Measurements from ENCODE around the gene GGN. TPM values are rescaled to one million over a fixed set of nuclear protein-coding genes. Genes with fewer than 3 reads are reported as not detected.

GGN gene
- polyA plus RNA-seq, 1 donor (not counting 4 experiments of a cell fraction or from before 2014, with no cell fraction given), result not detected

DNA sequence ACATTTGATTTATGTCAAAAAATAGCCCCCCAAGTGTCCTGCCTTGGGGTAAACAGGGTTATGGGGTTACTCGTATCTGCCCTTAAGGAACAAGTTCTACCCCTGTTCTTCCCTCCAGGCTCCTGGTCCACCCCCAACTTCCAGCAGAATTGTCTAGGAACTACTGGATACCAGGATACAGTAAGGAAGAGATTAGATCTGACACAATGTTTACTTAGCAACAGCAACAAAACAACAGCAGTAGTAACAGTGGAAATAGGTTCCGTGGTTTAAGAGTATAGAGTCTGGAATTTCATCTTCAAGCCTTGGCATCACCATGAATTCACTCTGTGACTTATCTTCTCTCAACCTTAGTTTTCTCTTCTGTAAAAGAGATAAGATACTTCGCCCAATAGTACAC is 13.3 kb upstream of the GGN start:
- no peaks in the 10 kb centered on the region for H3K9me1 ChIP-seq (ENCODE audit: control insufficient read depth, extremely low read depth, insufficient read depth, low read length)
- H3K9ac ChIP-seq (ENCODE audit: control insufficient read depth, extremely low read depth, insufficient read depth, low read length), result no peak overlapping the region
- H3K4me1 ChIP-seq (ENCODE audit: control insufficient read depth, extremely low read depth, insufficient read depth, low read length), result peaks cover 4% of the 10 kb centered on the region
- H3K4me2 ChIP-seq (ENCODE audit: control insufficient read depth, extremely low read depth, insufficient read depth, low read depth, low read length), result no peak overlapping the region
- no peak overlapping the region for H2AFZ ChIP-seq (ENCODE audit: control insufficient read depth, low read length)
- dilution Hi-C loops (cut with MboI; ENCODE audit: extremely low pct_ligation_motif_present, low sequenced_read_pairs), result no loop called here
- H3K27me3 ChIP-seq (ENCODE audit: control insufficient read depth, extremely low read depth, insufficient read depth, low read length), result no peaks in the 10 kb centered on the region
- no peak overlapping the region for H3K4me3 ChIP-seq (ENCODE audit: control insufficient read depth in 2 of 3, extremely low read depth in 1 of 3, insufficient read depth in 2 of 3, low read depth in 1 of 3, low read length in 3 of 3)
- no peak overlapping the region for H3K27ac ChIP-seq (ENCODE audit: control insufficient read depth, insufficient read depth, low read length)
- no peaks in the 10 kb centered on the region for H3K79me2 ChIP-seq (ENCODE audit: control insufficient read depth, insufficient read depth, low read length)
- H4K20me1 ChIP-seq (ENCODE audit: control insufficient read depth, extremely low read depth, insufficient read depth, low read length), result no peaks in the 10 kb centered on the region
- no peaks in the 10 kb centered on the region for H3K36me3 ChIP-seq (ENCODE audit: control insufficient read depth in 2 of 2, extremely low read depth in 1 of 2, insufficient read depth in 2 of 2, low read length in 2 of 2)
- FAIRE-seq, result no peak
- DNase-seq (ENCODE audit: low read depth, low spot score), result no peak
- no peaks in the 10 kb centered on the region for H3K9me3 ChIP-seq (ENCODE audit: control insufficient read depth, low read depth, low read length)
- TF ChIP-seq, protein P1, sequence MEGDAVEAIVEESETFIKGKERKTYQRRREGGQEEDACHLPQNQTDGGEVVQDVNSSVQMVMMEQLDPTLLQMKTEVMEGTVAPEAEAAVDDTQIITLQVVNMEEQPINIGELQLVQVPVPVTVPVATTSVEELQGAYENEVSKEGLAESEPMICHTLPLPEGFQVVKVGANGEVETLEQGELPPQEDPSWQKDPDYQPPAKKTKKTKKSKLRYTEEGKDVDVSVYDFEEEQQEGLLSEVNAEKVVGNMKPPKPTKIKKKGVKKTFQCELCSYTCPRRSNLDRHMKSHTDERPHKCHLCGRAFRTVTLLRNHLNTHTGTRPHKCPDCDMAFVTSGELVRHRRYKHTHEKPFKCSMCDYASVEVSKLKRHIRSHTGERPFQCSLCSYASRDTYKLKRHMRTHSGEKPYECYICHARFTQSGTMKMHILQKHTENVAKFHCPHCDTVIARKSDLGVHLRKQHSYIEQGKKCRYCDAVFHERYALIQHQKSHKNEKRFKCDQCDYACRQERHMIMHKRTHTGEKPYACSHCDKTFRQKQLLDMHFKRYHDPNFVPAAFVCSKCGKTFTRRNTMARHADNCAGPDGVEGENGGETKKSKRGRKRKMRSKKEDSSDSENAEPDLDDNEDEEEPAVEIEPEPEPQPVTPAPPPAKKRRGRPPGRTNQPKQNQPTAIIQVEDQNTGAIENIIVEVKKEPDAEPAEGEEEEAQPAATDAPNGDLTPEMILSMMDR (optimal IDR thresholded peaks at IDR 0.05 in 1 of 3, IDR thresholded peaks at IDR 0.05 in 1 of 3, conservative IDR thresholded peaks at IDR 0.05 in 1 of 3; ENCODE audit: extremely low read depth in 1 of 3, insufficient read depth in 2 of 3, low read length in 3 of 3), result no peak
- no peak for TF ChIP-seq EZH2 (IDR thresholded peaks at IDR 0.05; ENCODE audit: low read length)

DNA sequence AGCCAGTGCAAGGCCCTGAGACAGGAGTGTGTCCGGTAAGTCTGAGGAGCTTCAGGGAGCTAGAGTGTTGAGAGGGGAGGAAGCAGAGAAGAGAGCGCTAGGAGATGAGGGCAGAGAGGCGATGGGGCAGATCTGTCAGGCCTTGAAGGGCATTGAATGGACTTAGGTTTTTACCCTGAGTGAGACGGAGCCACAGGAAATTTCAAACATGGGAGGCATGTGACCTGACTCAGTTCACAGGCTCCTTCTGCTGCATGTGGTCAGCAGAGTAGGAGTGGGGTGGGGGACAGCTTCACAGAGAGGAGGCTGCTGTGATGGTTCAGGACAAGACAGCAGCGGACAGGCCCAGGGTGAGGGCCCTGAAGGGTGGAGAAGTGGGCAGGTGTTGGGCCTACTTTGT is 12.5 kb upstream of the GGN start:
- Histone ChIP-seq H3K4me1 (ENCODE audit: control insufficient read depth, extremely low read depth, insufficient read depth, low read length) (peaks cover 4% of the 10 kb centered on the region), H3K4me3 (ENCODE audit: control insufficient read depth in 2 of 3, extremely low read depth in 1 of 3, insufficient read depth in 2 of 3, low read depth in 1 of 3, low read length in 3 of 3) (no peak overlapping the region), H3K9ac (ENCODE audit: control insufficient read depth, extremely low read depth, insufficient read depth, low read length) (no peak overlapping the region), H3K27ac (ENCODE audit: control insufficient read depth, insufficient read depth, low read length) (no peak overlapping the region), H3K27me3 (ENCODE audit: control insufficient read depth, extremely low read depth, insufficient read depth, low read length) (no peaks in the 10 kb centered on the region), H3K4me2 (ENCODE audit: control insufficient read depth, extremely low read depth, insufficient read depth, low read depth, low read length) (no peak overlapping the region), H3K9me3 (ENCODE audit: control insufficient read depth, low read depth, low read length) (no peaks in the 10 kb centered on the region), H3K79me2 (ENCODE audit: control insufficient read depth, insufficient read depth, low read length) (no peaks in the 10 kb centered on the region), H2AFZ (ENCODE audit: control insufficient read depth, low read length) (no peak overlapping the region), H3K9me1 (ENCODE audit: control insufficient read depth, extremely low read depth, insufficient read depth, low read length) (no peaks in the 10 kb centered on the region), H3K36me3 (ENCODE audit: control insufficient read depth in 2 of 2, extremely low read depth in 1 of 2, insufficient read depth in 2 of 2, low read length in 2 of 2) (peaks cover 0 to 2% of the 10 kb centered on the region in 2 experiments), H4K20me1 (ENCODE audit: control insufficient read depth, extremely low read depth, insufficient read depth, low read length) (no peaks in the 10 kb centered on the region)
- DNase-seq (ENCODE audit: low read depth, low spot score) (no peak), FAIRE-seq (no peak)
- dilution Hi-C loops (cut with MboI; ENCODE audit: extremely low pct_ligation_motif_present, low sequenced_read_pairs), result no loop called here
- TF ChIP-seq EZH2 (IDR thresholded peaks at IDR 0.05; ENCODE audit: low read length), result no peak
- TF ChIP-seq, protein P1 (optimal IDR thresholded peaks at IDR 0.05 in 1 of 3, IDR thresholded peaks at IDR 0.05 in 1 of 3, conservative IDR thresholded peaks at IDR 0.05 in 1 of 3; ENCODE audit: extremely low read depth in 1 of 3, insufficient read depth in 2 of 3, low read length in 3 of 3), result no peak
